ENCODE data around the gene CDC42BPG. TPM values are rescaled to one million over a fixed set of nuclear protein-coding genes. Genes with fewer than 3 reads are reported as not detected.
A peak's percentile ranks its signal among the peaks of the same experiment; 100 is the strongest.

CDC42BPG gene
- total and polyA plus RNA-seq, 2 donors (not counting 1 experiment from before 2014, with no cell fraction given) = 0.03 to 0.33 TPM

GRCh38 chr11:64845129-64845775, 799 bp upstream of the CDC42BPG start:
- H3K4me2 ChIP-seq (ENCODE audit: extremely low read depth, insufficient read depth, low read length) = no peak overlapping the region

GRCh38 chr11:64843686-64844329, 645 bp downstream of the CDC42BPG start:
- Histone ChIP-seq H3K79me2 (ENCODE audit: control insufficient read depth, insufficient read depth, low read length) (no peaks in the 10 kb centered on the region), H3K9me3 (ENCODE audit: control insufficient read depth, insufficient read depth, low read depth, low read length) (no peaks in the 10 kb centered on the region), H3K9ac (ENCODE audit: insufficient read depth, low read length) (no peak overlapping the region), H3K4me1 (ENCODE audit: control insufficient read depth, extremely low read depth, insufficient read depth, low read length) (peaks cover 7% of the 10 kb centered on the region), H3K36me3 (ENCODE audit: control insufficient read depth, insufficient read depth, low read length) (no peaks in the 10 kb centered on the region), H3K4me3 (replicated peaks in 1 of 4; ENCODE audit: control extremely low read depth in 1 of 4, insufficient read depth in 1 of 4, low read depth in 3 of 4, low read length in 4 of 4) (no peak overlapping the region), H4K20me1 (ENCODE audit: control insufficient read depth, extremely low read depth, insufficient read depth, low read length) (no peaks in the 10 kb centered on the region), H3K27me3 (ENCODE audit: control insufficient read depth, insufficient read depth, low read length) (no peaks in the 10 kb centered on the region), H3K4me2 (ENCODE audit: extremely low read depth, insufficient read depth, low read length) (no peak overlapping the region), H3K27ac (ENCODE audit: insufficient read depth, low read length) (no peak overlapping the region), H2AFZ (ENCODE audit: low read length) (no peak overlapping the region)
- no peak for DNase-seq (ENCODE audit: low read depth in 2 of 2)
- TF ChIP-seq EZH2 (IDR thresholded peaks at IDR 0.05; ENCODE audit: low read length, missing control alignments) (no peak), CTCF (conservative IDR thresholded peaks at IDR 0.05 in 1 of 2, IDR thresholded peaks at IDR 0.05 in 1 of 2; ENCODE audit: low read depth in 1 of 2, low read length in 2 of 2) (no peak)

More at GRCh38 chr11:64845129-64845775, 799 bp upstream of the CDC42BPG start:
- H3K79me2 ChIP-seq (ENCODE audit: control insufficient read depth, insufficient read depth, low read length) = no peaks in the 10 kb centered on the region
- no peak overlapping the region for H3K27ac ChIP-seq (ENCODE audit: insufficient read depth, low read length)
- no peak for DNase-seq (ENCODE audit: low read depth in 2 of 2)
- TF ChIP-seq CTCF (conservative IDR thresholded peaks at IDR 0.05 in 1 of 2, IDR thresholded peaks at IDR 0.05 in 1 of 2; ENCODE audit: low read depth in 1 of 2, low read length in 2 of 2) (no peak), EZH2 (IDR thresholded peaks at IDR 0.05; ENCODE audit: low read length, missing control alignments) (no peak)
- H3K4me3 ChIP-seq (replicated peaks in 1 of 4; ENCODE audit: control extremely low read depth in 1 of 4, insufficient read depth in 1 of 4, low read depth in 3 of 4, low read length in 4 of 4) = no peak overlapping the region
- H3K27me3 ChIP-seq (ENCODE audit: control insufficient read depth, insufficient read depth, low read length) = no peaks in the 10 kb centered on the region
- H3K4me1 ChIP-seq (ENCODE audit: control insufficient read depth, extremely low read depth, insufficient read depth, low read length) = peaks cover 7% of the 10 kb centered on the region
- peak overlapping the region; percentile 7 for H3K9ac ChIP-seq (ENCODE audit: insufficient read depth, low read length)
- H3K9me3 ChIP-seq (ENCODE audit: control insufficient read depth, insufficient read depth, low read depth, low read length) = no peaks in the 10 kb centered on the region
- H4K20me1 ChIP-seq (ENCODE audit: control insufficient read depth, extremely low read depth, insufficient read depth, low read length) = no peaks in the 10 kb centered on the region
- peaks cover 2% of the 10 kb centered on the region for H3K36me3 ChIP-seq (ENCODE audit: control insufficient read depth, insufficient read depth, low read length)
- no peak overlapping the region for H2AFZ ChIP-seq (ENCODE audit: low read length)

- TF ChIP-seq EZH2 (IDR thresholded peaks at IDR 0.05; ENCODE audit: low read length, missing control alignments) (no peak), CTCF (conservative IDR thresholded peaks at IDR 0.05 in 1 of 2, IDR thresholded peaks at IDR 0.05 in 1 of 2; ENCODE audit: low read depth in 1 of 2, low read length in 2 of 2) (no peak)
- Histone ChIP-seq H3K9ac (ENCODE audit: insufficient read depth, low read length) (no peak overlapping the region), H4K20me1 (ENCODE audit: control insufficient read depth, extremely low read depth, insufficient read depth, low read length) (no peaks in the 10 kb centered on the region), H3K9me3 (ENCODE audit: control insufficient read depth, insufficient read depth, low read depth, low read length) (no peaks in the 10 kb centered on the region), H3K4me2 (ENCODE audit: extremely low read depth, insufficient read depth, low read length) (no peak overlapping the region), H3K4me1 (ENCODE audit: control insufficient read depth, extremely low read depth, insufficient read depth, low read length) (peaks cover 7% of the 10 kb centered on the region), H3K27ac (ENCODE audit: insufficient read depth, low read length) (no peak overlapping the region), H2AFZ (ENCODE audit: low read length) (no peak overlapping the region), H3K4me3 (replicated peaks in 1 of 4; ENCODE audit: control extremely low read depth in 1 of 4, insufficient read depth in 1 of 4, low read depth in 3 of 4, low read length in 4 of 4) (no peak overlapping the region), H3K79me2 (ENCODE audit: control insufficient read depth, insufficient read depth, low read length) (no peaks in the 10 kb centered on the region), H3K27me3 (ENCODE audit: control insufficient read depth, insufficient read depth, low read length) (no peaks in the 10 kb centered on the region), H3K36me3 (ENCODE audit: control insufficient read depth, insufficient read depth, low read length) (no peaks in the 10 kb centered on the region)
- no peak for DNase-seq (ENCODE audit: low read depth in 2 of 2)
These were observed 1.4 kb downstream of the CDC42BPG start for GRCh38 chr11:64842851-64843685.
